Lower lobe of right lung (tissue), 2 donors: ENCODE results near the gene NELFCD. TPM values are rescaled to one million over a fixed set of nuclear protein-coding genes. Genes with fewer than 3 reads are reported as not detected.

Experiments used
- ATAC-seq, 2 donors: fragments of 200-7000 bp; cut with Tn5 transposase; one replicate each; pipeline ENCODE4 v1.9.1; 2020 to 2022; ENCODE audit warnings: mild to moderate bottlenecking in 2 of 2, moderate library complexity in 2 of 2
- DNase-seq: peaks from one replicate; pipeline ENCODE4 v3.0.0-alpha.2; 2020
- H3K27ac ChIP-seq: fragments of 200-600 bp; one replicate; pipeline ENCODE4 v1.8.0; 2022
- H3K27me3 ChIP-seq: fragments of 200-600 bp; one replicate; pipeline ENCODE4 v1.8.0; 2022; ENCODE audit warnings: low read depth
- H3K36me3 ChIP-seq: fragments of 200-600 bp; one replicate; pipeline ENCODE4 v1.8.0; 2022; ENCODE audit warnings: mild to moderate bottlenecking
- H3K4me1 ChIP-seq: fragments of 200-600 bp; one replicate; pipeline ENCODE4 v1.8.0; 2022
- H3K4me3 ChIP-seq: fragments of 200-600 bp; one replicate; pipeline ENCODE4 v1.8.0; 2022; ENCODE audit warnings: mild to moderate bottlenecking
- H3K9me3 ChIP-seq: fragments of 200-600 bp; one replicate; pipeline ENCODE4 v1.8.0; 2022
- CTCF ChIP-seq: fragments of 200-600 bp; IDR thresholded peaks from one replicate; pipeline ENCODE4 v1.8.0; 2022; ENCODE audit warnings: antibody characterized with exemption, mild to moderate bottlenecking
- intact Hi-C: fragments of 100-400 bp; cut with DNase I; formaldehyde crosslinking; loops from one replicate; pipeline ENCODE4 v1.11.0; 2022
- total RNA-seq: library from RNA; stranded (reverse); fragmentation: NEBNext Ultra II Directional; extraction: Animal tissue kit (Norgen Biotek cat#: 25700); gene quantifications from one replicate; pipeline ENCODE4 v1.2.1, GENCODE V29; 2021
- donor health status: DM: no; HTN: yes; CAD: no; lungs with severe emphysema.

NELFCD gene
- total RNA-seq, 1 donor from 2014 or later = 54.1 TPM

DNA sequence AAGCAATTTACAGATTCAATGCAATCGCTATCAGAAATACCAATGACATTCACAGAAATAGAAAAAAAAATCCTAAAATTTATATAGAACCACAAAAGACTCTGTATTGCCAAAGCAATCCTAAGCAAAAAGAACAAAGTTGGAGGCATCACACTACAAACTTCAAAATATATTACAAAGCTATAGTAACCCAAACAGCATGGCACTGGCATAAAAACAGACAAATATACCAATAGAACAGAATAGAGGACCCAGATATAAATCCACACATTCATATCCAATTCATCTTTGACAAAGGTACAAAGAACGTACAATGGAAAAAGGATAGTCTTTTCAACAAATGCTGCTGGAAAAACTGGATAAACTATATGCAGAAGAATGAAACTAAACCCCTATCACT, 11.6 kb upstream of the NELFCD start:
- ATAC-seq (no peak), DNase-seq (no peak)
- H3K4me1 ChIP-seq = no peaks in the 10 kb centered on the region

DNA sequence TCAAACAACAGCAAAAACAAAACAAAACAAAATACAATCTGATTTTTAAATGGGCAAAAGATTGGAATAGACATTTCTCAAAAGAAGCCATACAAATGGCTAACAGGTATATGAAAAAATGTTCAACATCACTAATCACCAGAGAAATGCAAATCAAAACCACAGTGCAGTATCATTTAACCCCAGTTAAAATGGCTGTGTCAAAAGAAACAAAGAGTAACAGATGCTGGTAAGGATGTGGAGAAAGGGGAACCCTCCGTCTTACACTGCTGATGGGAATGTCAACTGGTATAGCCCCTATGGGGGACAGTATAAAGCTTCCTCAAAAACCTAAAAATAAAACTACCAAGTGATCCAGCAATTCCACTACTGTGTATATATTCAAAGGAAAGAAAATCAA, 10.9 kb upstream of the NELFCD start:
- no peak overlapping the region for H3K27ac ChIP-seq
- no peak overlapping the region for H3K4me3 ChIP-seq
- no peak for TF ChIP-seq CTCF
- no peaks in the 10 kb centered on the region for H3K27me3 ChIP-seq
- H3K4me1 ChIP-seq = no peaks in the 10 kb centered on the region
- intact Hi-C loops = no loop called here
- no peaks in the 10 kb centered on the region for H3K36me3 ChIP-seq
- DNase-seq (no peak), ATAC-seq (no peak)
- peaks cover 7% of the 10 kb centered on the region for H3K9me3 ChIP-seq

More for the DNA sequence above, 11.6 kb upstream of the NELFCD start:
- Histone ChIP-seq H3K27ac (no peak overlapping the region), H3K9me3 (peaks cover 3% of the 10 kb centered on the region), H3K36me3 (no peaks in the 10 kb centered on the region), H3K4me3 (no peak overlapping the region), H3K27me3 (no peaks in the 10 kb centered on the region)
- intact Hi-C loops = no loop called here
- no peak for TF ChIP-seq CTCF

DNA sequence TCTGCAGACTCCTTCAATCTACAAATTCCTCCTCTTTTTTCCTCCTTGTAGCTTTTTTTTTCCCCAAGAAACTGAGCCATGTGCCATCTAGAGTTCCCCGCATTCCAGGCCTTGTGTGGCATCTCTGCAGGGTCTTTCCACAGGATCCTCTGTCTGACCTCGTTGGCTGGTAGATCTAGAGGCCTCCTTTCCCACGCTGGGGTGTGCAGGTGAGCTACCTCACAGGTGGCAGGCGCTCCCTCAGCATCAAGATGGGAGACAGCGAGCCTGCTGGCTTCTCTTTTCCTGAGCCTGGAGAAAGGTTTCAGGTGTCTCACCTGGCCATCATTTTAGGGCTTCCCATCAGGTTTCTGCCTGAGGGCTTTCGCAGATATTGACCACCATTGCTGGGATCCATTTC, 9.6 kb upstream of the NELFCD start:
- H3K27me3 ChIP-seq = no peaks in the 10 kb centered on the region
- ATAC-seq (no peak), DNase-seq (no peak)
- H3K4me3 ChIP-seq = no peak overlapping the region
- H3K4me1 ChIP-seq = no peaks in the 10 kb centered on the region
- peaks cover 18% of the 10 kb centered on the region for H3K9me3 ChIP-seq
- H3K27ac ChIP-seq = no peak overlapping the region
- no peak for TF ChIP-seq CTCF
- H3K36me3 ChIP-seq = no peaks in the 10 kb centered on the region
- intact Hi-C loops = no loop called here

DNA sequence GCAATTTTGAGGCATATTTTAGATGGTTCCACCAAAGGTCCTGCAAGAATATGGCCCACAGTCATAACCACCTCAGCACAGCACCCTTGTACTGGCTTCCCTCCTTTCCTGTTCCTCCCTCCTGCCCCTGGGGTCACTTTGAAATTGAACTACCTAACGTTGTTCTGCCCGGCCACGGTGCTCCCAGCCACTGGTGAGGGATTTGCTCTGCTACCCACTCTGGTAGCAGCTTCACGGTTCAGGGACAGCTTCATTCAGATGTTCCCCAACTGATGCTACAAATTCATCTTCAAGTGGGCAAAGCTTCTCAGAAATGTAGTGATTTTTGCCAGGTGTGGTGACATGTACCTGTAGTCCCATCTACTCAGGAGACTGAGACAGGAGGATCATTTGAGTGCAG, 7.9 kb upstream of the NELFCD start:
- Histone ChIP-seq H3K27ac (no peak overlapping the region), H3K4me1 (no peaks in the 10 kb centered on the region), H3K9me3 (peaks cover 18% of the 10 kb centered on the region), H3K36me3 (no peaks in the 10 kb centered on the region), H3K27me3 (no peaks in the 10 kb centered on the region), H3K4me3 (no peak overlapping the region)
- TF ChIP-seq CTCF = no peak
- ATAC-seq (no peak), DNase-seq (no peak)
- intact Hi-C loops = no loop called here

- H3K4me1 ChIP-seq = no peaks in the 10 kb centered on the region
- H3K36me3 ChIP-seq = no peaks in the 10 kb centered on the region
- intact Hi-C loops = no loop called here
- DNase-seq = no peak
- no peak for ATAC-seq
- no peak for TF ChIP-seq CTCF
- H3K27ac ChIP-seq = no peak overlapping the region
- no peak overlapping the region for H3K4me3 ChIP-seq
- H3K27me3 ChIP-seq = no peaks in the 10 kb centered on the region
- peaks cover 18% of the 10 kb centered on the region for H3K9me3 ChIP-seq
Observed at GRCh38 chr20:58973866-58974265, 7.2 kb upstream of the NELFCD start.

- H3K4me1 ChIP-seq = no peaks in the 10 kb centered on the region
- peaks cover 15% of the 10 kb centered on the region for H3K9me3 ChIP-seq
- H3K36me3 ChIP-seq = no peaks in the 10 kb centered on the region
- H3K4me3 ChIP-seq = no peak overlapping the region
- H3K27me3 ChIP-seq = no peaks in the 10 kb centered on the region
- no peak for TF ChIP-seq CTCF
- no peak overlapping the region for H3K27ac ChIP-seq
- intact Hi-C loops = no loop called here
- DNase-seq (no peak), ATAC-seq (no peak)
Observed at GRCh38 chr20:58975353-58975752, 5.7 kb upstream of the NELFCD start.
